IMR-90 (cell line): Measurements from ENCODE around the gene ARHGEF38. TPM values are rescaled to one million over a fixed set of nuclear protein-coding genes. Genes with fewer than 3 reads are reported as not detected.

ENCODE experiments used
- ATAC-seq: fragments of 200-7000 bp; cut with Tn5 transposase; 2 replicates; pipeline ENCODE4 v1.9.1; 2020; ENCODE audit warnings: low read depth, mild to moderate bottlenecking, moderate library complexity
- BruUV-seq: library from RNA; stranded (reverse); fragments of 400-500 nt; replicated peaks from 2 replicates; lab custom pipeline; 2021; lab: Mats Ljungman, UMichigan
- CTCF ChIA-PET: fragments of 300-600 bp; formaldehyde crosslinking; extraction: SDS; loops from one replicate; lab custom pipeline; 2021; ENCODE audit warnings: antibody characterized with exemption; lab: Yijun Ruan, JAX
- POLR2A ChIA-PET: fragments of 300-600 bp; sonication (Branson Sonifier 250); formaldehyde crosslinking; loops from one replicate; lab custom pipeline; 2022; ENCODE audit warnings: antibody characterized with exemption; ENCODE audit not compliant: unreplicated experiment; lab: Charles Lee
- DNase-seq: peaks from one replicate; pipeline ENCODE4 v3.0.0; 2013
- H2AFZ ChIP-seq: replicated peaks from 2 replicates; pipeline ENCODE3; 2013; ENCODE audit warnings: low read length, mild to moderate bottlenecking; ENCODE audit not compliant: poor library complexity
- H2AK5ac ChIP-seq: 2 replicates; pipeline ENCODE4 v1.6.1; 2013; ENCODE audit warnings: low read depth, low read length, inconsistent platforms
- H2AK9ac ChIP-seq: replicated peaks from 2 replicates; pipeline ENCODE3; 2013; ENCODE audit warnings: mild to moderate bottlenecking, low read depth, low read length, moderate library complexity; ENCODE audit not compliant: poor library complexity
- H2BK120ac ChIP-seq: 2 replicates; pipeline ENCODE4 v1.6.1; 2013; ENCODE audit warnings: low read depth, low read length, inconsistent platforms
- H2BK15ac ChIP-seq: 3 replicates; pipeline ENCODE4 v1.6.1; 2013; ENCODE audit warnings: low read depth, low read length, inconsistent platforms
- H2BK20ac ChIP-seq: 2 replicates; pipeline ENCODE4 v1.6.1; 2013; ENCODE audit warnings: low read depth, mild to moderate bottlenecking, inconsistent platforms, low read length, moderate library complexity
- H2BK5ac ChIP-seq: 2 replicates; pipeline ENCODE4 v1.6.1; 2013; ENCODE audit warnings: mild to moderate bottlenecking, low read depth, low read length, inconsistent platforms; ENCODE audit not compliant: poor library complexity, severe bottlenecking
- H3K14ac ChIP-seq: replicated peaks from 2 replicates; pipeline ENCODE4 v1.6.1; 2013; ENCODE audit warnings: low read depth, low read length, inconsistent platforms
- H3K18ac ChIP-seq: 2 replicates; pipeline ENCODE4 v1.6.1; 2013; ENCODE audit warnings: low read depth, low read length, control low read depth
- H3K23ac ChIP-seq: 2 replicates; pipeline ENCODE4 v1.6.1; 2013; ENCODE audit warnings: low read depth, low read length, inconsistent platforms
- H3K27ac ChIP-seq: 2 replicates; pipeline ENCODE4 v1.5.1; 2013; ENCODE audit warnings: mild to moderate bottlenecking, control low read depth, low read length; ENCODE audit not compliant: insufficient read depth
- H3K27me3 ChIP-seq: 2 replicates; pipeline ENCODE4 v1.6.1; 2013; ENCODE audit warnings: low read length; ENCODE audit not compliant: control insufficient read depth, insufficient read depth
- H3K36me3 ChIP-seq: 2 replicates; pipeline ENCODE4 v1.6.1; 2013; ENCODE audit warnings: low read length, mixed read lengths; ENCODE audit not compliant: control insufficient read depth, insufficient read depth
- H3K4ac ChIP-seq: 2 replicates; pipeline ENCODE4 v1.6.1; 2013; ENCODE audit warnings: low read depth, low read length, inconsistent platforms
- H3K4me1 ChIP-seq: 2 replicates; pipeline ENCODE4 v1.6.1; 2013; ENCODE audit warnings: low read length, mixed read lengths; ENCODE audit not compliant: control insufficient read depth, insufficient read depth
- H3K4me2 ChIP-seq: 2 replicates; pipeline ENCODE4 v1.6.1; 2013; ENCODE audit warnings: low read depth, mild to moderate bottlenecking, control low read depth, low read length, moderate library complexity
- H3K4me3 ChIP-seq: 2 replicates; pipeline ENCODE4 v1.5.1; 2013; ENCODE audit warnings: low read depth, mild to moderate bottlenecking, control low read depth, low read length, moderate library complexity; ENCODE audit not compliant: insufficient read depth
- H3K56ac ChIP-seq: 2 replicates; pipeline ENCODE4 v1.6.1; 2013; ENCODE audit warnings: low read length, inconsistent platforms; ENCODE audit not compliant: insufficient read depth; ENCODE audit errors: extremely low read depth
- H3K79me1 ChIP-seq, 2 experiments: 2 replicates each; pipeline ENCODE4 v1.6.1; 2013; ENCODE audit warnings: low read length in 2 of 2, inconsistent platforms in 1 of 2, low read depth in 1 of 2
- H3K9ac ChIP-seq: 2 replicates; pipeline ENCODE4 v1.6.1; 2013; ENCODE audit warnings: low read depth, low read length, control low read depth
- H3K9me1 ChIP-seq: 2 replicates; pipeline ENCODE4 v1.6.1; 2013; ENCODE audit warnings: low read length, inconsistent platforms; ENCODE audit not compliant: insufficient read depth
- H3K9me3 ChIP-seq: 2 replicates; pipeline ENCODE4 v1.6.1; 2013; ENCODE audit warnings: low read length; ENCODE audit not compliant: control insufficient read depth, insufficient read depth
- H4K20me1 ChIP-seq: 2 replicates; pipeline ENCODE4 v1.6.1; 2013; ENCODE audit warnings: low read length, inconsistent platforms; ENCODE audit not compliant: insufficient read depth
- H4K5ac ChIP-seq: 2 replicates; pipeline ENCODE4 v1.6.1; 2013; ENCODE audit warnings: mild to moderate bottlenecking, low read depth, low read length, control low read depth
- H4K8ac ChIP-seq, 2 experiments: 2 replicates each; pipeline ENCODE4 v1.6.1; 2013; ENCODE audit warnings: low read depth in 2 of 2, low read length in 2 of 2, control low read depth in 1 of 2, inconsistent platforms in 1 of 2
- H4K91ac ChIP-seq: 2 replicates; pipeline ENCODE4 v1.6.1; 2013; ENCODE audit warnings: low read depth, low read length, inconsistent platforms; ENCODE audit not compliant: insufficient read depth
- BHLHE40 ChIP-seq: fragments of 150-350 bp; IDR thresholded peaks from 2 replicates; pipeline ENCODE4 v1.6.1; 2016; ENCODE audit warnings: mild to moderate bottlenecking, low read depth, low read length
- MAFK ChIP-seq: IDR thresholded peaks from 2 replicates; pipeline ENCODE4 v1.6.1; 2012; ENCODE audit warnings: low read depth, low read length, improper control_type of control experiment
- NFE2L2 ChIP-seq: fragments of 150-350 bp; IDR thresholded peaks from 2 replicates; pipeline ENCODE4 v1.6.1; 2016; ENCODE audit warnings: low read depth, mild to moderate bottlenecking, low read length
- POLR2A ChIP-seq: IDR thresholded peaks from 2 replicates; pipeline ENCODE4 v1.6.1; 2012; ENCODE audit warnings: mild to moderate bottlenecking, low read depth, low read length
- WGBS, 2 experiments: methylation state at CpG; one replicate each; pipeline versions ENCODE4 v1.1.5 to v1.1.7; 2013; ENCODE audit warnings: missing lambda C conversion rate in 2 of 2; ENCODE audit not compliant: insufficient read length in 1 of 2; ENCODE audit errors: extremely low coverage in 2 of 2; 5-methylcytosine and 5-hydroxymethylcytosine counted together
- dilution Hi-C: fragments of 300-500 bp; cut with HindIII; formaldehyde crosslinking; loops from one replicate; pipeline ENCODE4 v1.14.3; 2018; ENCODE audit warnings: low sequenced_read_pairs; ENCODE audit not compliant: unreplicated experiment
- in situ Hi-C: fragments of 300-500 bp; cut with MboI; formaldehyde crosslinking; loops from 3 replicates; pipeline ENCODE4 v1.14.3; 2019; ENCODE audit warnings: low sequenced_read_pairs, inconsistent platforms, mixed read lengths
- intact Hi-C: fragments of 100-400 bp; cut with micrococcal nuclease; formaldehyde crosslinking; loops from 2 replicates; pipeline ENCODE4 v1.10.0; 2022
- polyA plus RNA-seq, 3 experiments: library from polyadenylated mRNA; depleted of rRNA; stranded (reverse); fragments of >200 nt; gene quantifications; 2 replicates each; pipeline ENCODE4 v1.2.3, GENCODE V29; 2012; ENCODE audit warnings: low replicate concordance in 1 of 3
- total RNA-seq: library from RNA; depleted of rRNA; stranded (reverse); fragments of >200 nt; gene quantifications from 2 replicates; pipeline ENCODE4 v1.2.3, GENCODE V29; 2012

ARHGEF38 gene
- total and polyA plus RNA-seq, 2 of the 4 experiments (the other 2 are of a cell fraction): not detected

DNA sequence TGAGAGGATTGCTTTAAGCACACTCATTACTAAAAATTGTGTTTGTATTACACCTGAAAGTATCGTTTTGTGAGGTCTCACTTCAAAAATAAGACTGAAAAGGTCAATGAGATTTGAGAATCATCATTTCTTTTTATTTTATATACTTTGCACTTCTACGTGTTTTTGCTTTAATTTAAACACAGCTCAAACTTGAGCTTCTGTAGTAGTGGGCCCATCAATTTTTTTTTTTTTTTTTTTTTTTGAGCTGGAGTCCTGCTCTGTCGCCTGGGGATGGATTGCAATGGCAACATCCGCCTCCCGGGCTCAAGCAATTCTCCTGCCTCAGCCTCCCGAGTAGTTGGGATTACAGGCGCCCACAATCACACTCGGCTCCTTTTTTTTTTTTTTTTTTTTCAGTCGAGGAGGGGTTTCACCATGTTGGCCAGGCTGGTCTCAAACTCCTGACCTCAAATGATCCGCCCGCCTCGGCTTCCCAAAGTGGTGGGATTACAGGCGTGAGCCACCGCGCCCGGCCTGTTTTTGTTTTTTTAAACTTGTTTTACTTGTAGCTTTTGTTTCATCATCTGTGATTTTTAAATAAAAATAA lies 157.7 kb downstream of the ARHGEF38 start:
- in situ Hi-C loops (no loop called here), dilution Hi-C loops (no loop called here), intact Hi-C loops (no loop called here)
- DNase-seq: no peak
- Histone ChIP-seq H3K23ac (no peak overlapping the region), H3K27me3 (no peaks in the 10 kb centered on the region), H3K9me3 (no peaks in the 10 kb centered on the region), H2BK20ac (no peak overlapping the region), H4K91ac (no peak overlapping the region), H2BK120ac (no peak overlapping the region), H2BK5ac (no peak overlapping the region), H2AFZ (no peak overlapping the region), H2AK5ac (no peak overlapping the region), H3K4me1 (no peaks in the 10 kb centered on the region), H3K4me2 (no peak overlapping the region), H3K9me1 (peaks cover under 1% of the 10 kb centered on the region; the same call in 1 of the 2 replicates), H3K9ac (no peak overlapping the region), H2AK9ac (no peak overlapping the region), H3K4me3 (no peak overlapping the region), H4K8ac (no peak overlapping the region), H3K4ac (no peak overlapping the region), H3K18ac (no peak overlapping the region), H3K56ac (no peak overlapping the region), H3K79me1 (peaks cover 20 to 39% of the 10 kb centered on the region in 2 experiments), H2BK15ac (no peak overlapping the region), H3K36me3 (peaks cover under 1% of the 10 kb centered on the region; the same call in 1 of the 2 replicates), H4K5ac (no peak overlapping the region), H3K27ac (no peak overlapping the region), H4K20me1 (no peaks in the 10 kb centered on the region), H3K14ac (no peak overlapping the region)
- no TSS peak for BruUV-seq
- ChIA-PET CTCF (no interaction called here), POLR2A (interaction anchor here (0.5 to 0.6 kb wide), 2 partner anchors 356 to 491 kb away, joined by 3 to 5 read pairs; no protein-coding TSS in a partner anchor)
- WGBS, 2 experiments: no CpG with 5 or more reads among the region's 16 CpGs
- TF ChIP-seq POLR2A: no peak
- TF ChIP-seq BHLHE40: no peak
- TF ChIP-seq NFE2L2: no peak
- no peak for TF ChIP-seq MAFK
- ATAC-seq: no peak
